A549 (cell line): ENCODE results near the gene BPIFB2. TPM values are rescaled to one million over a fixed set of nuclear protein-coding genes. Genes with fewer than 3 reads are reported as not detected.

Experiments
- ATAC-seq, 2 experiments: fragments of 200-7000 bp in 1 of 2; fragments of >200 bp in 1 of 2; cut with Nextera tagmentation in 1 of 2; cut with Tn5 transposase in 1 of 2; 3 replicates each; pipeline versions ENCODE4 v1.8.0 to v1.9.1; 2018 to 2020; ENCODE audit warnings: mild to moderate bottlenecking in 1 of 2, moderate library complexity in 1 of 2
- CTCF ChIA-PET: fragments of 300-600 bp; sonication (Branson Sonifier 250); formaldehyde crosslinking; extraction: SDS; loops from one replicate; lab custom pipeline; 2021; ENCODE audit warnings: antibody characterized with exemption, inconsistent platforms; lab: Yijun Ruan, JAX
- POLR2A ChIA-PET: fragments of 350-600 bp; formaldehyde crosslinking; extraction: SDS; loops from one replicate; lab custom pipeline; 2021; ENCODE audit warnings: antibody characterized with exemption, inconsistent platforms; lab: Yijun Ruan, JAX
- DNase-seq, 2 experiments: peaks; one replicate each; pipeline versions ENCODE4 v3.0.0 to v3.0.0-alpha.2; 2011 to 2016; ENCODE audit warnings: low read depth in 1 of 2, low spot score in 1 of 2
- FAIRE-seq: peaks from 2 replicates; lab custom pipeline; 2011; peaks lifted over from hg19 to GRCh38; lab: Jason Lieb, UNC
- H3K27ac ChIP-seq, 2 experiments: fragments of >200 bp; sonication (Bioruptor Twin); formaldehyde crosslinking; 3 replicates each; pipeline ENCODE4 v1.5.1; 2016 to 2017
- H3K4me1 ChIP-seq: fragments of >200 bp; sonication (Bioruptor Twin); formaldehyde crosslinking; 3 replicates; pipeline ENCODE4 v1.6.1; 2016
- H3K4me2 ChIP-seq: fragments of >200 bp; sonication (Bioruptor Twin); formaldehyde crosslinking; 3 replicates; pipeline ENCODE4 v1.6.1; 2016
- H3K4me3 ChIP-seq: fragments of >200 bp; sonication (Bioruptor Twin); formaldehyde crosslinking; 3 replicates; pipeline ENCODE4 v1.5.1; 2016
- H3K9me3 ChIP-seq: fragments of >200 bp; sonication (Bioruptor Twin); formaldehyde crosslinking; 3 replicates; pipeline ENCODE4 v1.6.1; 2016
- BCL3 ChIP-seq: fragments of >200 bp; sonication (Bioruptor Twin); formaldehyde crosslinking; IDR thresholded peaks from 3 replicates; pipeline ENCODE4 v1.6.1; 2016
- CBX2 ChIP-seq: fragments of 200-600 bp; sonication (generic); IDR thresholded peaks from 2 replicates; pipeline ENCODE4 v1.6.1; 2016; ENCODE audit warnings: low read depth, mild to moderate bottlenecking, borderline replicate concordance
- CHD4 ChIP-seq: fragments of 200-600 bp; sonication (generic); IDR thresholded peaks from 2 replicates; pipeline ENCODE4 v1.6.1; 2016; ENCODE audit warnings: antibody characterized with exemption, mild to moderate bottlenecking, borderline replicate concordance
- CTCF ChIP-seq: fragments of >200 bp; sonication (Bioruptor Twin); formaldehyde crosslinking; IDR thresholded peaks from 3 replicates; pipeline ENCODE4 v1.5.1; 2016
- ESRRA ChIP-seq: fragments of 150-350 bp; IDR thresholded peaks from 2 replicates; pipeline ENCODE4 v1.6.1; 2014; ENCODE audit warnings: mild to moderate bottlenecking, low read length, borderline replicate concordance
- FOSL2 ChIP-seq, 2 experiments: fragments of 450-650 bp in 1 of 2; fragments of >200 bp in 1 of 2; sonication (Bioruptor Twin) in 1 of 2; formaldehyde crosslinking; IDR thresholded peaks; 2 replicates each; pipeline versions ENCODE4 v1.5.0 to v1.6.1; 2016 to 2020; ENCODE audit warnings: mild to moderate bottlenecking in 1 of 2, moderate library complexity in 1 of 2
- FOXS1 ChIP-seq: fragments of 250-450 bp; sonication (Bioruptor Pico); IDR thresholded peaks from 2 replicates; pipeline ENCODE4 v1.5.0; 2020; ENCODE audit warnings: mild to moderate bottlenecking, moderate library complexity
- HMGXB4 ChIP-seq: fragments of 250-450 bp; sonication (Bioruptor Pico); IDR thresholded peaks from 2 replicates; pipeline ENCODE4 v1.5.0; 2021; ENCODE audit warnings: mild to moderate bottlenecking, moderate library complexity, borderline replicate concordance
- HOXB13 ChIP-seq: fragments of 250-450 bp; sonication (Bioruptor Pico); IDR thresholded peaks from 2 replicates; pipeline ENCODE4 v1.5.0; 2020; ENCODE audit warnings: low read depth, mild to moderate bottlenecking, moderate library complexity
- HOXB5 ChIP-seq: fragments of 250-450 bp; sonication (Bioruptor Pico); IDR thresholded peaks from 2 replicates; pipeline ENCODE4 v1.5.0; 2020; ENCODE audit warnings: mild to moderate bottlenecking, moderate library complexity
- JUNB ChIP-seq: fragments of >200 bp; sonication (Bioruptor Twin); formaldehyde crosslinking; IDR thresholded peaks from 2 replicates; pipeline ENCODE4 v1.6.1; 2016
- MAZ ChIP-seq: fragments of 150-350 bp; IDR thresholded peaks from 2 replicates; pipeline ENCODE4 v1.6.1; 2014; ENCODE audit warnings: antibody characterized with exemption, low read depth, low read length, borderline replicate concordance
- MYC ChIP-seq: IDR thresholded peaks from 2 replicates; pipeline ENCODE4 v1.6.1; 2012; ENCODE audit warnings: mild to moderate bottlenecking, inconsistent platforms, low read length, improper control_type of control experiment, borderline replicate concordance
- PBX3 ChIP-seq: IDR thresholded peaks from 2 replicates; pipeline ENCODE4 v1.6.1; 2012
- RARB ChIP-seq: fragments of 250-450 bp; sonication (Bioruptor Pico); IDR thresholded peaks from 2 replicates; pipeline ENCODE4 v1.8.0; 2021; ENCODE audit warnings: mild to moderate bottlenecking, moderate library complexity
- RNF2 ChIP-seq: fragments of 200-600 bp; sonication (generic); IDR thresholded peaks from 2 replicates; pipeline ENCODE4 v1.6.1; 2016; ENCODE audit warnings: low read depth, mild to moderate bottlenecking, antibody characterized with exemption, moderate library complexity, borderline replicate concordance
- SMC3 ChIP-seq: fragments of >200 bp; sonication (Bioruptor Twin); formaldehyde crosslinking; IDR thresholded peaks from 3 replicates; pipeline ENCODE4 v1.6.1; 2018; ENCODE audit warnings: inconsistent platforms
- TFCP2L1 ChIP-seq: fragments of 250-450 bp; sonication (Bioruptor Pico); IDR thresholded peaks from 2 replicates; pipeline ENCODE4 v1.5.0; 2021; ENCODE audit warnings: mild to moderate bottlenecking
- TP53 ChIP-seq: fragments of 250-450 bp; sonication (Bioruptor Pico); IDR thresholded peaks from 2 replicates; pipeline ENCODE4 v1.5.0; 2021; ENCODE audit warnings: mild to moderate bottlenecking, moderate library complexity
- USF2 ChIP-seq: fragments of 450-650 bp; IDR thresholded peaks from 2 replicates; pipeline ENCODE4 v1.6.1; 2014; ENCODE audit warnings: antibody characterized with exemption
- WGBS: methylation state at CpG from one replicate; pipeline ENCODE4 v1.1.6; 2017; ENCODE audit errors: missing lambda C conversion rate; 5-methylcytosine and 5-hydroxymethylcytosine counted together
- polyA plus RNA-seq, 4 experiments: library from polyadenylated mRNA; depleted of rRNA in 3 of 4; stranded (reverse); fragments of >200 nt; fragmentation: RNase III in 1 of 4; extraction: RNeasy Plus Mini Kit Qiagen cat#74134 plus additional on column Dnase treatment in 1 of 4; gene quantifications; 2 replicates in 3 of 4; 3 replicates in 1 of 4; pipeline ENCODE4 v1.2.3, GENCODE V29; 2011 to 2017

Gene BPIFB2
- polyA plus RNA-seq, 2 of the 4 experiments (the other 2 are of a cell fraction): not detected

GRCh38 chr20:33054791-33055190, 47.3 kb downstream of the BPIFB2 start (continued):
- no peak for TF ChIP-seq HMGXB4

GRCh38 chr20:33059136-33059535, 51.6 kb downstream of the BPIFB2 start:
- H3K27ac ChIP-seq: no peak overlapping the region
- TF ChIP-seq FOXS1 (CRISPR knock-in tag) (no peak), ESRRA (no peak), JUNB (no peak), HOXB5 (CRISPR knock-in tag) (no peak), PBX3 (no peak), CHD4 (no peak), CBX2 (no peak), RARB (CRISPR knock-in tag) (no peak), RNF2 (no peak), CTCF (no peak), USF2 (no peak), MAZ (no peak), FOSL2 (IDR thresholded peaks at IDR 0.05) (no peak), FOSL2 (CRISPR knock-in tag; IDR thresholded peaks at IDR 0.05) (no peak)
- no peaks in the 10 kb centered on the region for H3K9me3 ChIP-seq
- FAIRE-seq (no peak), ATAC-seq (no peak), DNase-seq (no peak)
- H3K4me1 ChIP-seq: no peaks in the 10 kb centered on the region
- ChIA-PET CTCF (no interaction called here), POLR2A (no interaction called here)
- no peak overlapping the region for H3K4me3 ChIP-seq
- H3K4me2 ChIP-seq: no peak overlapping the region
- 59% methylated on average over 5 of the region's 7 CpGs for WGBS

- Histone ChIP-seq H3K4me2 (no peak overlapping the region), H3K27ac (no peak overlapping the region), H3K4me1 (no peaks in the 10 kb centered on the region), H3K9me3 (no peaks in the 10 kb centered on the region), H3K4me3 (no peak overlapping the region)
- TF ChIP-seq TFCP2L1 (CRISPR knock-in tag): no peak
- no peak for TF ChIP-seq HOXB13
- TF ChIP-seq RARB (CRISPR knock-in tag): no peak
- no peak for TF ChIP-seq SMC3
- TF ChIP-seq TP53: no peak
- TF ChIP-seq BCL3: no peak
- no peak for TF ChIP-seq USF2
- TF ChIP-seq MYC: no peak
- DNase-seq: no peak
- CTCF ChIA-PET: no interaction called here
- POLR2A ChIA-PET: no interaction called here
- 73% methylated on average over 22 of the region's 22 CpGs for WGBS
- ATAC-seq: no peak
- no peak for FAIRE-seq
Observed at GRCh38 chr20:33059741-33060390, 52.4 kb downstream of the BPIFB2 start.
